ENCODE measurements around the gene DNAJC5. TPM values are rescaled to one million over a fixed set of nuclear protein-coding genes. Genes with fewer than 3 reads are reported as not detected.
"Not testable (repeated sequence)": the region's sequence is repeated elsewhere in the genome, so short reads cannot be mapped to it uniquely, and the experiment has no call there.

Gene DNAJC5
- total and polyA plus RNA-seq, 2 donors (not counting 3 experiments of a cell fraction or from before 2014, with no cell fraction given): 44.7 to 60.3 TPM

GRCh38 chr20:63974402-63975200 is 79.7 kb downstream of the DNAJC5 start:
- H4K20me1 ChIP-seq (replicated peaks; ENCODE audit: control insufficient read depth, extremely low read depth, insufficient read depth, low read length): no peaks in the 10 kb centered on the region
- FAIRE-seq: no peak
- DNase-seq (ENCODE audit: low read depth, low spot score): no peak
- no peak overlapping the region for H3K9ac ChIP-seq (replicated peaks; ENCODE audit: extremely low read depth, insufficient read depth, low read length)
- H3K27ac ChIP-seq (ENCODE audit: insufficient read depth, low read depth, low read length): no peak overlapping the region
- no peaks in the 10 kb centered on the region for H3K9me1 ChIP-seq (replicated peaks; ENCODE audit: control insufficient read depth, extremely low read depth, insufficient read depth, low read length)
- H3K79me2 ChIP-seq (ENCODE audit: control insufficient read depth, insufficient read depth, low read length): no peaks in the 10 kb centered on the region
- H3K9me3 ChIP-seq (replicated peaks; ENCODE audit: control insufficient read depth, insufficient read depth, low read length): no peaks in the 10 kb centered on the region
- no peak overlapping the region for H3K4me3 ChIP-seq (replicated peaks in 1 of 3; ENCODE audit: insufficient read depth in 1 of 3, low read depth in 1 of 3, low read length in 3 of 3)
- no peak overlapping the region for H3K4me2 ChIP-seq (ENCODE audit: insufficient read depth, low read length)
- no peaks in the 10 kb centered on the region for H3K36me3 ChIP-seq (ENCODE audit: control insufficient read depth in 2 of 2, extremely low read depth in 1 of 2, insufficient read depth in 2 of 2, low read length in 2 of 2)
- no TSS peak for BruUV-seq (replicated peaks)
- H3K4me1 ChIP-seq (ENCODE audit: control insufficient read depth, extremely low read depth, insufficient read depth, low read length): peaks cover 23% of the 10 kb centered on the region
- ChIA-PET POLR2A (interaction anchor here (0.6 to 1.8 kb wide), 6 partner anchors 35 to 436 kb away, joined by 3 to 9 read pairs (median 4); partner anchors contain the start of genes HELZ2, TCEA2 and TPD52L2), CTCF (interaction anchor here (0.6 to 3.3 kb wide), 47 partner anchors 8 to 664 kb away, joined by 3 to 89 read pairs (median 5); partner anchors contain the start of genes ARFRP1, DNAJC5, GMEB2 and LKAAEAR1)
- no peaks in the 10 kb centered on the region for H3K27me3 ChIP-seq (ENCODE audit: control insufficient read depth in 2 of 2, insufficient read depth in 2 of 2, low read length in 2 of 2)
- intact Hi-C loops (cut with micrococcal nuclease) (loop anchor here (1.0 to 2.0 kb wide), 3 partner anchors 65 to 478 kb away; no protein-coding TSS in a partner anchor), dilution Hi-C loops (cut with MboI; ENCODE audit: extremely low pct_ligation_motif_present, low sequenced_read_pairs) (no loop called here)
- H2AFZ ChIP-seq (ENCODE audit: low read depth, low read length): no peak overlapping the region
- no peak for TF ChIP-seq EZH2 (IDR thresholded peaks at IDR 0.05; ENCODE audit: borderline replicate concordance, low read depth, low read length, severe bottlenecking)
- TF ChIP-seq POLR2AphosphoS5 (IDR thresholded peaks at IDR 0.05; ENCODE audit: insufficient read depth, low read depth, low read length): no peak

GRCh38 chr20:63976511-63976910 is 81.6 kb downstream of the DNAJC5 start:
- CTCF ChIA-PET: interaction anchor here (3.3 kb wide), 1 partner anchor 439 kb away, joined by 89 read pairs; the partner anchor contains the start of gene PTK6
- peaks cover 29% of the 10 kb centered on the region for H3K4me1 ChIP-seq (ENCODE audit: control insufficient read depth, extremely low read depth, insufficient read depth, low read length)
- H4K20me1 ChIP-seq (replicated peaks; ENCODE audit: control insufficient read depth, extremely low read depth, insufficient read depth, low read length); H3K9me1 ChIP-seq (replicated peaks; ENCODE audit: control insufficient read depth, extremely low read depth, insufficient read depth, low read length); H3K79me2 ChIP-seq (ENCODE audit: control insufficient read depth, insufficient read depth, low read length); dilution Hi-C loops (cut with MboI; ENCODE audit: extremely low pct_ligation_motif_present, low sequenced_read_pairs); H3K27ac ChIP-seq (ENCODE audit: insufficient read depth, low read depth, low read length); H2AFZ ChIP-seq (ENCODE audit: low read depth, low read length); H3K27me3 ChIP-seq (ENCODE audit: control insufficient read depth in 2 of 2, insufficient read depth in 2 of 2, low read length in 2 of 2); intact Hi-C loops (cut with micrococcal nuclease); H3K4me2 ChIP-seq (ENCODE audit: insufficient read depth, low read length); BruUV-seq (replicated peaks); H3K9me3 ChIP-seq (replicated peaks; ENCODE audit: control insufficient read depth, insufficient read depth, low read length); DNase-seq (ENCODE audit: low read depth, low spot score); FAIRE-seq; H3K9ac ChIP-seq (replicated peaks; ENCODE audit: extremely low read depth, insufficient read depth, low read length); H3K4me3 ChIP-seq (replicated peaks in 1 of 3; ENCODE audit: insufficient read depth in 1 of 3, low read depth in 1 of 3, low read length in 3 of 3); H3K36me3 ChIP-seq (ENCODE audit: control insufficient read depth in 2 of 2, extremely low read depth in 1 of 2, insufficient read depth in 2 of 2, low read length in 2 of 2): not testable (repeated sequence)
- POLR2A ChIA-PET: interaction anchor here (1.4 kb wide), 1 partner anchor 86 kb away, joined by 3 read pairs; the partner anchor contains the start of gene TCEA2
